Measurements from ENCODE around the gene SLC25A36.

Gene SLC25A36

GRCh38 chr3:140956058-140956835 is 14.6 kb downstream of the SLC25A36 start:
- Histone ChIP-seq H3K4me2 (ENCODE audit: low read length) (no peak overlapping the region), H3K27me3 (ENCODE audit: insufficient read depth, low read length) (no peaks in the 10 kb centered on the region), H3K9ac (ENCODE audit: low read length) (no peak overlapping the region), H3F3A (ENCODE audit: insufficient read depth, low read length) (no peaks in the 10 kb centered on the region), H4K20me1 (ENCODE audit: insufficient read depth, low read length) (peaks cover 4% of the 10 kb centered on the region; the same call in 1 of the 2 replicates), H3K36me3 (ENCODE audit: insufficient read depth, low read length) (peaks cover 46% of the 10 kb centered on the region), H3K4me3 (ENCODE audit: low read depth, low read length, poor library complexity, severe bottlenecking) (no peak overlapping the region), H2AFZ (ENCODE audit: low read length) (no peak overlapping the region), H3K9me2 (ENCODE audit: low read depth, low read length) (no peaks in the 10 kb centered on the region), H3K4me1 (ENCODE audit: insufficient read depth, low read length, severe bottlenecking) (no peaks in the 10 kb centered on the region), H3K9me3 (ENCODE audit: low read length) (no peaks in the 10 kb centered on the region), H3K27ac (ENCODE audit: low read depth, low read length, poor library complexity, severe bottlenecking) (no peak overlapping the region), H3K79me2 (ENCODE audit: insufficient read depth, low read length) (peaks cover 66% of the 10 kb centered on the region)
- TF ChIP-seq CTCF (IDR thresholded peaks at IDR 0.05; ENCODE audit: low read length), result no peak
- no peak for TF ChIP-seq EZH2 (IDR thresholded peaks at IDR 0.05; ENCODE audit: borderline replicate concordance, low read length)

DNA sequence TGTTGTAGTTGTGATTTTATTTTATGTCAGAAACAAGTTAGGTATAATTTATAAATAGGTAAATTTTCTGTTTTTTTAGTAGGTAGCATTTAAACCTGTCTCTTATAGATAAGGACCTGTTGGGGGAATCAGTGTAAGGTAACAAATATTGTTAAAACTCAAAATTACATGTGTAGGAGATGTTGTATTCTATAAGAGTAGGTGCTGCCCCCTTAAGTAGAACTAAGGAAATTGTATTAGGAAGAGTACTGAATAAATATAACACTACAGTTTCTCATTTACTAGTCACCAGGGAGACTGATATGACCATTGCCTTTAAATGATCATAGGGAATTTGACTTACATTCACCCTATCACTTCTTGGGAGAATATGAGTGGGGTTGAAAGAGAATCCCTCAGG is 31.2 kb downstream of the SLC25A36 start:
- H3K79me2 ChIP-seq (ENCODE audit: insufficient read depth, low read length), result no peaks in the 10 kb centered on the region

DNA sequence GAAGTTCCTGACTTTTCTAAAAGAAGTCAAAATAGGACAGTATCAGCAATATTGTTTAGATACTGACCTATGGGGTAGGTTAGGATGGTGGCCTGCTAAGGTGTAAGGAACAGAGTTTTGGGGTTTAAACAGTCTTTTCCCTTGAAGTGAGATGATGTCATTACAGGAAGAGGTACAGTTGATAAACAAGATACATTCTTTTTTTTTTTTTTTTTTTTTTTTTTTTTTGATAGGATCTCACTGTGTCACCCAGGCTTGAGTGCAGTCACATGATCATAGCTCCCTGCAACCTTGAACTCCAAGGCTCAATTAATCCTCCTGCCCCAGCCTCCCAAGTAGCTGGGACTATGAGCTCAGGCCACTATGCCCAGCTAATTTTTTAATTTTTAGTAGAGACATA is 33.3 kb downstream of the SLC25A36 start:
- no peak overlapping the region for H3K4me2 ChIP-seq (ENCODE audit: low read length)
- no peaks in the 10 kb centered on the region for H3K9me3 ChIP-seq (ENCODE audit: low read length)
- no peak overlapping the region for H2AFZ ChIP-seq (ENCODE audit: low read length)
- H3F3A ChIP-seq (ENCODE audit: insufficient read depth, low read length), result peaks cover 3% of the 10 kb centered on the region; the same call in 1 of the 2 replicates
- no peak overlapping the region for H3K9ac ChIP-seq (ENCODE audit: low read length)
- H3K4me1 ChIP-seq (ENCODE audit: insufficient read depth, low read length, severe bottlenecking), result no peaks in the 10 kb centered on the region
- H3K79me2 ChIP-seq (ENCODE audit: insufficient read depth, low read length), result no peaks in the 10 kb centered on the region
- no peaks in the 10 kb centered on the region for H3K9me2 ChIP-seq (ENCODE audit: low read depth, low read length)
- no peaks in the 10 kb centered on the region for H3K27me3 ChIP-seq (ENCODE audit: insufficient read depth, low read length)
- H3K4me3 ChIP-seq (ENCODE audit: low read depth, low read length, poor library complexity, severe bottlenecking), result no peak overlapping the region
- H3K36me3 ChIP-seq (ENCODE audit: insufficient read depth, low read length), result peaks cover 80% of the 10 kb centered on the region
- TF ChIP-seq CTCF (IDR thresholded peaks at IDR 0.05; ENCODE audit: low read length) (no peak), EZH2 (IDR thresholded peaks at IDR 0.05; ENCODE audit: borderline replicate concordance, low read length) (no peak)
- H4K20me1 ChIP-seq (ENCODE audit: insufficient read depth, low read length), result no peaks in the 10 kb centered on the region
- H3K27ac ChIP-seq (ENCODE audit: low read depth, low read length, poor library complexity, severe bottlenecking), result no peak overlapping the region

More for the DNA sequence above, 31.2 kb downstream of the SLC25A36 start:
- no peaks in the 10 kb centered on the region for H3K4me1 ChIP-seq (ENCODE audit: insufficient read depth, low read length, severe bottlenecking)
- peaks cover 3% of the 10 kb centered on the region; the same call in 1 of the 2 replicates for H3F3A ChIP-seq (ENCODE audit: insufficient read depth, low read length)
- no peak overlapping the region for H3K4me2 ChIP-seq (ENCODE audit: low read length)
- H4K20me1 ChIP-seq (ENCODE audit: insufficient read depth, low read length), result no peaks in the 10 kb centered on the region
- H3K27me3 ChIP-seq (ENCODE audit: insufficient read depth, low read length), result no peaks in the 10 kb centered on the region
- no peak overlapping the region for H3K9ac ChIP-seq (ENCODE audit: low read length)
- no peak overlapping the region for H3K27ac ChIP-seq (ENCODE audit: low read depth, low read length, poor library complexity, severe bottlenecking)
- no peak overlapping the region for H3K4me3 ChIP-seq (ENCODE audit: low read depth, low read length, poor library complexity, severe bottlenecking)
- TF ChIP-seq EZH2 (IDR thresholded peaks at IDR 0.05; ENCODE audit: borderline replicate concordance, low read length) (no peak), CTCF (IDR thresholded peaks at IDR 0.05; ENCODE audit: low read length) (peak; percentile 63)
- H2AFZ ChIP-seq (ENCODE audit: low read length), result no peak overlapping the region
- H3K9me2 ChIP-seq (ENCODE audit: low read depth, low read length), result no peaks in the 10 kb centered on the region
- no peaks in the 10 kb centered on the region for H3K9me3 ChIP-seq (ENCODE audit: low read length)
- H3K36me3 ChIP-seq (ENCODE audit: insufficient read depth, low read length), result peaks cover 61% of the 10 kb centered on the region

Data from OCI-LY1 (cell line).